HepG2 (cell line): Measurements from ENCODE around the gene FBF1. TPM values are rescaled to one million over a fixed set of nuclear protein-coding genes. Genes with fewer than 3 reads are reported as not detected.

Experiments used
- EED ChIP-seq: sonication (generic); formaldehyde crosslinking; IDR thresholded peaks from 2 replicates; pipeline ENCODE4 v1.5.0; 2020; ENCODE audit warnings: mild to moderate bottlenecking, missing genetic modification reagents
- GTF2F1 ChIP-seq: fragments of 150-350 bp; IDR thresholded peaks from 2 replicates; pipeline ENCODE4 v1.6.1; 2014; ENCODE audit warnings: low read length
- JARID2 ChIP-seq: sonication (generic); formaldehyde crosslinking; IDR thresholded peaks from 2 replicates; pipeline ENCODE4 v1.8.1; 2023; ENCODE audit warnings: missing genetic modification reagents, inconsistent platforms; ENCODE audit not compliant: insufficient replicate concordance
- MAZ ChIP-seq, 2 experiments: sonication (generic) in 1 of 2; formaldehyde crosslinking in 1 of 2; IDR thresholded peaks; 2 replicates each; pipeline versions ENCODE4 v1.5.0 to v1.6.1; 2012 to 2020; ENCODE audit warnings: low read depth in 2 of 2, mild to moderate bottlenecking in 2 of 2, borderline replicate concordance in 1 of 2, improper control_type of control experiment in 1 of 2, low read length in 1 of 2, missing genetic modification reagents in 1 of 2, moderate library complexity in 1 of 2
- NR2F1 ChIP-seq, 2 experiments: fragments of 450-650 bp in 1 of 2; formaldehyde crosslinking in 1 of 2; IDR thresholded peaks; 2 replicates each; pipeline versions ENCODE4 v1.5.0 to v1.6.1; 2016 to 2020; ENCODE audit warnings: mild to moderate bottlenecking in 1 of 2, missing compliant biosample characterization in 1 of 2, missing genetic modification reagents in 1 of 2, moderate library complexity in 1 of 2
- NR2F2 ChIP-seq: IDR thresholded peaks from 2 replicates; pipeline ENCODE4 v1.6.1; 2012; ENCODE audit warnings: low read depth, inconsistent platforms, borderline replicate concordance
- PRDM10 ChIP-seq: sonication (generic); formaldehyde crosslinking; IDR thresholded peaks from 2 replicates; pipeline ENCODE4 v1.4.0; 2020; ENCODE audit warnings: low read depth, missing genetic modification reagents
- RXRA ChIP-seq: sonication (generic); formaldehyde crosslinking; IDR thresholded peaks from 2 replicates; pipeline ENCODE4 v1.5.1; 2020; ENCODE audit warnings: missing genetic modification reagents
- ZBTB34 ChIP-seq: sonication (generic); formaldehyde crosslinking; IDR thresholded peaks from 2 replicates; pipeline ENCODE4 v1.8.0; 2022; ENCODE audit warnings: mild to moderate bottlenecking, missing genetic modification reagents
- ZEB1 ChIP-seq: IDR thresholded peaks from 2 replicates; pipeline ENCODE4 v1.6.1; 2012; ENCODE audit warnings: mild to moderate bottlenecking, low read depth, inconsistent platforms; ENCODE audit not compliant: insufficient replicate concordance
- ZNF317 ChIP-seq: sonication (generic); formaldehyde crosslinking; IDR thresholded peaks from 2 replicates; pipeline ENCODE4 v1.5.0; 2020; ENCODE audit warnings: mild to moderate bottlenecking, missing genetic modification reagents
- ZNF343 ChIP-seq: sonication (generic); formaldehyde crosslinking; IDR thresholded peaks from 2 replicates; pipeline ENCODE4 v1.4.0; 2020; ENCODE audit warnings: mild to moderate bottlenecking, missing genetic modification reagents
- ZNF496 ChIP-seq: sonication (generic); formaldehyde crosslinking; IDR thresholded peaks from 2 replicates; pipeline ENCODE4 v1.8.1; 2023; ENCODE audit warnings: mild to moderate bottlenecking, moderate library complexity, missing genetic modification reagents; ENCODE audit not compliant: insufficient replicate concordance
- ZNF552 ChIP-seq: sonication (generic); formaldehyde crosslinking; IDR thresholded peaks from 2 replicates; pipeline ENCODE4 v1.9.0; 2022; ENCODE audit warnings: missing genetic modification reagents, mild to moderate bottlenecking, borderline replicate concordance
- ZNF629 ChIP-seq: sonication (generic); formaldehyde crosslinking; conservative IDR thresholded peaks from 2 replicates; pipeline ENCODE4 v1.5.0; 2020; ENCODE audit warnings: missing genetic modification reagents
- ZNF768 ChIP-seq: sonication (generic); formaldehyde crosslinking; IDR thresholded peaks from 2 replicates; pipeline ENCODE4 v1.4.0; 2020; ENCODE audit warnings: missing genetic modification reagents
- ZSCAN29 ChIP-seq: sonication (generic); formaldehyde crosslinking; conservative IDR thresholded peaks from 2 replicates; pipeline ENCODE4 v1.4.0; 2020; ENCODE audit warnings: mild to moderate bottlenecking, missing genetic modification reagents
- polyA plus RNA-seq, 8 experiments: library from polyadenylated mRNA; depleted of rRNA in 3 of 8; stranded (reverse) in 7 of 8; unstranded in 1 of 8; fragments of >200 nt; fragmentation: Illumina TruSeq in 4 of 8; extraction: Trizol in 4 of 8; gene quantifications; 2 replicates each; pipeline versions ENCODE4 v1.2.1 to v1.2.3, GENCODE V29; 2011 to 2016; ENCODE audit warnings: low read depth in 4 of 8, missing spikeins in 1 of 8, mixed read lengths in 1 of 8; ENCODE audit not compliant: insufficient read depth in 1 of 8
- total RNA-seq, 5 experiments: library from RNA; depleted of rRNA; stranded (reverse); fragments of >200 nt; fragmentation: Illumina TruSeq; extraction: Trizol; gene quantifications; 2 replicates each; pipeline ENCODE4 v1.2.3, GENCODE V29; 2016; ENCODE audit warnings: low read depth in 1 of 5
- TF ChIP-seq, protein P1 (sequence below): sonication (generic); formaldehyde crosslinking; IDR thresholded peaks from 2 replicates; pipeline ENCODE4 v1.8.0; 2022; ENCODE audit warnings: missing genetic modification reagents, low read depth, mild to moderate bottlenecking, borderline replicate concordance
- TF ChIP-seq, protein P2 (sequence below): IDR thresholded peaks from 2 replicates; pipeline ENCODE4 v1.4.0; 2020; ENCODE audit warnings: mild to moderate bottlenecking, missing genetic modification reagents

FBF1 gene
- total and polyA plus RNA-seq, 2 of the 13 experiments (the other 11 are each of a cell fraction or from before 2014, with no cell fraction given): 2.4 to 8.1 TPM

DNA sequence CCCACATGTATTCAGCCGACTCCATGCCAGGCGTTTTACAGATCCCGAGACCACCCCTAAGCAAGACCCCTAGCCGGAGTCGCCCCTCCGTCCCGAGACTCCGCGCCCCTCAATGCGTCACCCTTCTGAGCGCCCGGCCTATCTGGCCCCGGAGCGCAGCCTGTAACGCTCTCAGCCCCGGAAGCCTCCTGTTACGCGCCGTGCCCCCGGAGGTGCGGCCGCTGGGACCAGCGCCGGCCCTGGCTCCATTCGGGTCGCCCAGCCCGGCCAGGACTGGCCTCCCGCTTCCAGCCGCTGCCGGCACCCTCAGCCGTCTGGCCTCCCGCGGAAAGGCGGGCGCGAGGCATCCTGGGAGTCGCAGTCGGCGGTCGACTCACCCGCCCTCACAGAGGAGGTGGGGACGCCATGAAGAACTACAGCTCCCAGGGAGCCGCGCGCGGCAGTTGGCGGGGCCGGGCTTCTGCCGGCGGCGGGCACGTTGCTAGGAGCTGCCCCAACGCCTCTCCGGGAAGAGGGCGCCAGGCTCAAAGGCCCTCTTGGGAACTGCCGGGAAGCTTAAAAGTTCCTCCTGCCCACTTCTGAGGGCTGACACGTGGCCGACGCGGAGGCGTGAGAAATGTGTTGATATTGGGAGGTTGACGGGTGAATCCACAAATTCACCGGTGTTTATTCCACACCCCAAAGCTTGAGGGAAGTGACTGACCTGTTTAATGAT is at the start of gene FBF1 (continued):
- TF ChIP-seq, protein P1, sequence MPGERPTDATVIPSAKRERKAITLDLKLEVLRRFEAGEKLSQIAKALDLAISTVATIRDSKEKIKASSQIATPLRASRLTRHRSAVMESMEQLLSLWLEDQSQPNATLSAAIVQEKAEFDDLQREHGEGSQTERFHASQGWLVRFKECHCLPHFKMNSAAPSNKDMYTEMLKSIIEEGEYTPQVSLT (CRISPR knock-in tag): no peak
- TF ChIP-seq EED (CRISPR knock-in tag) (peak; percentile 52; the same call in 1 of the 2 replicates), JARID2 (CRISPR knock-in tag) (peak; percentile 63), MAZ (IDR thresholded peaks at IDR 0.05; ENCODE audit: borderline replicate concordance, low read depth, low read length) (peak; percentile 87; the same call in 1 of the 2 replicates), MAZ (CRISPR knock-in tag; IDR thresholded peaks at IDR 0.05; ENCODE audit: low read depth) (peak; percentile 98), RXRA (CRISPR knock-in tag) (peak; percentile 89), ZNF317 (CRISPR knock-in tag) (peak; percentile 89), NR2F1 (CRISPR knock-in tag; IDR thresholded peaks at IDR 0.05) (no peak), ZNF343 (peak; percentile 82), ZNF496 (CRISPR knock-in tag) (no peak), ZNF552 (CRISPR knock-in tag) (peak; percentile 88; the same call in 1 of the 2 replicates), ZNF768 (peak; percentile 93), ZBTB34 (CRISPR knock-in tag) (no peak; the same call in 1 of the 2 replicates), ZSCAN29 (peak; percentile 83; the same call in 1 of the 2 replicates), GTF2F1 (no peak), NR2F2 (no peak; the same call in 1 of the 2 replicates), ZEB1 (no peak), PRDM10 (peak; percentile 47; the same call in 1 of the 2 replicates), ZNF629 (no peak)
- TF ChIP-seq, protein P2, sequence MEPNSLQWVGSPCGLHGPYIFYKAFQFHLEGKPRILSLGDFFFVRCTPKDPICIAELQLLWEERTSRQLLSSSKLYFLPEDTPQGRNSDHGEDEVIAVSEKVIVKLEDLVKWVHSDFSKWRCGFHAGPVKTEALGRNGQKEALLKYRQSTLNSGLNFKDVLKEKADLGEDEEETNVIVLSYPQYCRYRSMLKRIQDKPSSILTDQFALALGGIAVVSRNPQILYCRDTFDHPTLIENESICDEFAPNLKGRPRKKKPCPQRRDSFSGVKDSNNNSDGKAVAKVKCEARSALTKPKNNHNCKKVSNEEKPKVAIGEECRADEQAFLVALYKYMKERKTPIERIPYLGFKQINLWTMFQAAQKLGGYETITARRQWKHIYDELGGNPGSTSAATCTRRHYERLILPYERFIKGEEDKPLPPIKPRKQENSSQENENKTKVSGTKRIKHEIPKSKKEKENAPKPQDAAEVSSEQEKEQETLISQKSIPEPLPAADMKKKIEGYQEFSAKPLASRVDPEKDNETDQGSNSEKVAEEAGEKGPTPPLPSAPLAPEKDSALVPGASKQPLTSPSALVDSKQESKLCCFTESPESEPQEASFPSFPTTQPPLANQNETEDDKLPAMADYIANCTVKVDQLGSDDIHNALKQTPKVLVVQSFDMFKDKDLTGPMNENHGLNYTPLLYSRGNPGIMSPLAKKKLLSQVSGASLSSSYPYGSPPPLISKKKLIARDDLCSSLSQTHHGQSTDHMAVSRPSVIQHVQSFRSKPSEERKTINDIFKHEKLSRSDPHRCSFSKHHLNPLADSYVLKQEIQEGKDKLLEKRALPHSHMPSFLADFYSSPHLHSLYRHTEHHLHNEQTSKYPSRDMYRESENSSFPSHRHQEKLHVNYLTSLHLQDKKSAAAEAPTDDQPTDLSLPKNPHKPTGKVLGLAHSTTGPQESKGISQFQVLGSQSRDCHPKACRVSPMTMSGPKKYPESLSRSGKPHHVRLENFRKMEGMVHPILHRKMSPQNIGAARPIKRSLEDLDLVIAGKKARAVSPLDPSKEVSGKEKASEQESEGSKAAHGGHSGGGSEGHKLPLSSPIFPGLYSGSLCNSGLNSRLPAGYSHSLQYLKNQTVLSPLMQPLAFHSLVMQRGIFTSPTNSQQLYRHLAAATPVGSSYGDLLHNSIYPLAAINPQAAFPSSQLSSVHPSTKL (CRISPR knock-in tag): peak; percentile 74
